Heart left ventricle (tissue), 16 donors: ENCODE results near the gene VWA8. TPM values are rescaled to one million over a fixed set of nuclear protein-coding genes. Genes with fewer than 3 reads are reported as not detected.

Source experiments
- ATAC-seq, 4 donors: fragments of 200-7000 bp; cut with Tn5 transposase; one replicate each; pipeline ENCODE4 v1.9.1; 2020 to 2022; ENCODE audit warnings: moderate library complexity in 4 of 4, mild to moderate bottlenecking in 3 of 4, moderate number of reproducible peaks in 1 of 4
- DNase-seq, 5 donors: peaks; one replicate each; pipeline ENCODE4 v3.0.0-alpha.2; 2020
- H3K27ac ChIP-seq, 12 donors: fragments of 200-600 bp; sonication (generic) in 4 of 12; one replicate each; pipeline versions ENCODE4 v1.5.0 to v1.8.0; 2016 to 2022; ENCODE audit warnings: mild to moderate bottlenecking in 2 of 12
- H3K27me3 ChIP-seq, 9 donors: fragments of 200-600 bp; sonication (generic) in 2 of 9; one replicate each; pipeline versions ENCODE4 v1.5.1 to v1.8.0; 2016 to 2022; ENCODE audit warnings: mild to moderate bottlenecking in 3 of 9
- H3K36me3 ChIP-seq, 9 donors: fragments of 200-600 bp; sonication (generic) in 2 of 9; one replicate each; pipeline versions ENCODE4 v1.5.0 to v1.8.0; 2018 to 2022; ENCODE audit warnings: mild to moderate bottlenecking in 2 of 9
- H3K4me1 ChIP-seq, 12 donors: fragments of 200-600 bp; sonication (generic) in 4 of 12; one replicate each; pipeline versions ENCODE4 v1.5.0 to v1.8.0; 2016 to 2022; ENCODE audit warnings: mild to moderate bottlenecking in 3 of 12
- H3K4me3 ChIP-seq, 12 donors: fragments of 200-600 bp; sonication (generic) in 4 of 12; one replicate each; pipeline versions ENCODE4 v1.5.0 to v1.8.0; 2017 to 2022; ENCODE audit warnings: mild to moderate bottlenecking in 9 of 12, moderate library complexity in 4 of 12
- H3K9me3 ChIP-seq, 12 donors: fragments of 200-600 bp; sonication (generic) in 4 of 12; one replicate each; pipeline versions ENCODE4 v1.5.0 to v1.8.0; 2016 to 2022; ENCODE audit warnings: mild to moderate bottlenecking in 1 of 12
- POLR2A ChIP-seq, 2 donors: fragments of 450-650 bp; IDR thresholded peaks; one replicate each; pipeline ENCODE4 v1.6.1; 2017; ENCODE audit warnings: antibody characterized with exemption in 2 of 2, mild to moderate bottlenecking in 2 of 2, moderate library complexity in 2 of 2
- WGBS, 4 donors: extraction: QIAGEN DNeasy Blood & Tissue Kit in 2 of 4; methylation state at CpG; one replicate each; pipeline versions ENCODE4 v1.1.5 to v1.1.7; 2013 to 2018; 5-methylcytosine and 5-hydroxymethylcytosine counted together
- intact Hi-C, 10 donors: fragments of 100-400 bp; cut with DNase I; formaldehyde crosslinking; loops; one replicate each; pipeline versions ENCODE4 v1.11.1 to v1.14.2; 2022
- polyA plus RNA-seq, 2 donors: library from polyadenylated mRNA; stranded (reverse); fragments of 200-250 nt; gene quantifications; one replicate each; pipeline ENCODE4 v1.2.3, GENCODE V29; 2013
- total RNA-seq, 9 donors: library from RNA; depleted of rRNA in 2 of 9; stranded (reverse); fragments of >200 nt in 2 of 9; fragmentation: NEBNext Ultra II Directional in 3 of 9; extraction: Animal tissue kit (Norgen Biotek cat#: 25700) in 3 of 9; gene quantifications; one replicate each; pipeline versions ENCODE4 v1.1.0 to v1.2.4, GENCODE V29; 2016 to 2023
- TF ChIP-seq, protein P1 (sequence below), 12 donors: fragments of 200-600 bp; sonication (generic) in 4 of 12; IDR thresholded peaks; one replicate each; pipeline versions ENCODE4 v1.5.0 to v1.8.0; 2018 to 2022; ENCODE audit warnings: antibody characterized with exemption in 12 of 12, mild to moderate bottlenecking in 5 of 12
- donor health status: ischemic (EF 13 %, LVEDD 7.1; RV severe dilation, severe dysfunction).
- donor health status: healthy with polysubstance abuse.
- donor health status: DM: no; HTN: yes; CAD: no.
- donor health status: DM: no; HTN: no; CAD: no.
- donor health status: ischemic (EF 25% LVEDD 6.9; RV normal size, moderate dysfunction).
- donor health status: ischemic (EF 25% LVEDD 5.7; RV mildly dilated, moderate dysfunction).
- donor health status: healthy.
- donor health status: DM: yes; HTN: yes; CAD: no.
- donor health status: ischemic (EF 35%, LVEDD 5.7; RV mildly dilated, moderate dysfunction).
- donor health status: nonischemic (EF 11% LVEDD 7.7; RV severe dilation, severe dysfunction).
- donor health status: DM: yes; HTN: yes; CAD: no.
- donor health status: PGD.
- donor health status: ischemic (EF 29% LVEDD 5.4; RV normal size, mild dysfunction).
- donor health status: nonischemic (EF 23%, LVEDD 6.1; RV moderate dilation, normal function).

The VWA8 gene
- total and polyA plus RNA-seq, 11 donors: 12.1 to 64.1 (median 41.8) TPM

DNA sequence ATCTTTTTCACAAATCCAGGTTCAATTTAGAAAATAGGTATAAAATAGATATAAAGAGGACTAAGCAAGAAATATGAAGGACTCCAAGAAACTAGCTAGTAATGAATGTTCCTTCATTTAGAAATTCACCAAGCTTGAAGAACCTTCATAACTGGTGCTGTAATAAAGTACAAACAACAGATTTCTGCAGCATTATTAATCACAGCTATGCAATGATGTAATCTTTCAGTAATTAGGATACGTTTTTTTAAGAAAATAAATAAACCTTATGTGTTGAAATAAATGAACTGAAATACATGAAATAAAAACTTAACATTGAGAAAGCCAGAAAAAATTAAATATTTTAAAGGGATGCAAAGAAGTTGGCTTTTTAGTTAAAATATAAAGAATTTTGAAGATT lies 267.5 kb downstream of the VWA8 start:
- WGBS, 4 donors: 81 to 85% (median 83%) methylated on average over 1 of the region's 1 CpG
- intact Hi-C loops: no loop called here
- no peak overlapping the region for H3K4me3 ChIP-seq
- no peaks in the 10 kb centered on the region for H3K27me3 ChIP-seq
- H3K27ac ChIP-seq: peak overlapping the region in 1 of 12 donors; percentile 74
- H3K36me3 ChIP-seq: peaks cover 0 to 50% (median 8%) of the 10 kb centered on the region in 9 donors
- ATAC-seq (no peak), DNase-seq (no peak)
- TF ChIP-seq, protein P1, sequence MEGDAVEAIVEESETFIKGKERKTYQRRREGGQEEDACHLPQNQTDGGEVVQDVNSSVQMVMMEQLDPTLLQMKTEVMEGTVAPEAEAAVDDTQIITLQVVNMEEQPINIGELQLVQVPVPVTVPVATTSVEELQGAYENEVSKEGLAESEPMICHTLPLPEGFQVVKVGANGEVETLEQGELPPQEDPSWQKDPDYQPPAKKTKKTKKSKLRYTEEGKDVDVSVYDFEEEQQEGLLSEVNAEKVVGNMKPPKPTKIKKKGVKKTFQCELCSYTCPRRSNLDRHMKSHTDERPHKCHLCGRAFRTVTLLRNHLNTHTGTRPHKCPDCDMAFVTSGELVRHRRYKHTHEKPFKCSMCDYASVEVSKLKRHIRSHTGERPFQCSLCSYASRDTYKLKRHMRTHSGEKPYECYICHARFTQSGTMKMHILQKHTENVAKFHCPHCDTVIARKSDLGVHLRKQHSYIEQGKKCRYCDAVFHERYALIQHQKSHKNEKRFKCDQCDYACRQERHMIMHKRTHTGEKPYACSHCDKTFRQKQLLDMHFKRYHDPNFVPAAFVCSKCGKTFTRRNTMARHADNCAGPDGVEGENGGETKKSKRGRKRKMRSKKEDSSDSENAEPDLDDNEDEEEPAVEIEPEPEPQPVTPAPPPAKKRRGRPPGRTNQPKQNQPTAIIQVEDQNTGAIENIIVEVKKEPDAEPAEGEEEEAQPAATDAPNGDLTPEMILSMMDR (IDR thresholded peaks at IDR 0.05): no peak
- no peak for TF ChIP-seq POLR2A (IDR thresholded peaks at IDR 0.05)
- peaks cover 0 to 29% (median 17%) of the 10 kb centered on the region in 12 donors for H3K4me1 ChIP-seq
- H3K9me3 ChIP-seq: no peaks in the 10 kb centered on the region

DNA sequence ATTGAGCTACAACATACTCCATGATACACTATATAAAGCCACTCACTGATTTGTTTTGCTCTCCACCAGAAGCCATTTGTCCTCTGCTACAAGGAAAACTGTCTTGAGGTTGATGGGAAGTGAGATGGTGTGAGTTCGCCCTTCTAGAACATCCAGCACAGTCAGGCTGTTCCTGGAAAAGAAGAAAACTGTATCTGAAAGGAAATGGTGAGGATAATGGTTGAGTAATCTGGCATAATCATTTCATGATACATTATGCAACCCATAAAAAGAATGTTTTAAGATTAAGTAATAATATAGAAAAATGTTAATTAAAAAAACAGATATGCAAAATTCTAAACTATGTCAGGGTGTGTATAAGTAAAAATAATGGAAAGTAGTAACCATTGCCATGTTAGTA lies 269.6 kb downstream of the VWA8 start:
- Histone ChIP-seq H3K9me3 (no peaks in the 10 kb centered on the region), H3K27me3 (no peaks in the 10 kb centered on the region), H3K27ac (no peak overlapping the region), H3K4me1 (peaks cover 0 to 24% (median 16%) of the 10 kb centered on the region in 12 donors), H3K4me3 (no peak overlapping the region), H3K36me3 (peaks cover 0 to 48% (median 8%) of the 10 kb centered on the region in 9 donors)
- no peak for ATAC-seq
- intact Hi-C loops: no loop called here
- TF ChIP-seq, protein P1 (IDR thresholded peaks at IDR 0.05): no peak
- TF ChIP-seq POLR2A (IDR thresholded peaks at IDR 0.05): no peak
- no peak for DNase-seq
- 92 to 98% (median 96%) methylated on average over 1 of the region's 1 CpG for WGBS, 4 donors

DNA sequence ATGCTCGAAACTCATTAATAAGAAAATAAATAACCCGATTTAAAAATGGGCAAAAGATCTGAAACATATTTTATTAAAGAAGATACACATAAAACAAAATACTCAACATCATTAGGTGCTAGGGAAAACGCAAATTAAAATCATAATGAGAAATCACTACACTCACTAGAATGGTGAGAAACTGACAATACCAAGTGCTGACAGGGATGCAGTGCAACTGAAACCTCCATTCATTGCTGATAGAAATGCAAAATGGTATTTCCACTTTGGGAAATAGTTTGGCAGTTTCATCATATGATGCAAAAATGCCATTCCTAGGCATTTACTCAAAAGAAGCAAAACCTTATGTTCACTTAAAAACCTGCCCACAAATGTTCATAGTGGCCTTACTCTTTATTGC lies 278.1 kb downstream of the VWA8 start:
- 95 to 99% (median 98%) methylated on average over 3 of the region's 3 CpGs for WGBS, 4 donors

DNA sequence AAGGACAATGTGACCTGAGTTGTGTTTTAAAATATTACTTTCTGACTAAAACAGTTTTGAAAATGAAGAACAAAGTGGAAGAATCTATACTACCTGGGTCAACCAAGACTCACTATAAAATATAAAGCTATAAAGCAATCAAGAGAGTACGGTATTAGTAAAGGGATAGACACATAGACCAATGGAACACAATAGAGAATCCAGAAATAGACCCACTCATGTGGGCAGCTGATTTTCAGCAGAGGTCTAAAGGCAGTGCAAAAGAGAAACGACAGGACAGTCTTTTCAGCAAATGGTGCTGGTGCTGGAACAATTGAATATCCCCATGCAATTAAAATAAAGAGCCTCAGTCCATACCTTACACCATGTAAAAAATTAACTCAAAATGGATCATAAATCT lies 278.9 kb downstream of the VWA8 start:
- DNase-seq (no peak), ATAC-seq (peak in 3 of 4 donors; percentile 35 to 67 (median 56))
- 54 to 70% (median 64%) methylated on average over 2 of the region's 2 CpGs for WGBS, 4 donors
- intact Hi-C loops: no loop called here
- no peaks in the 10 kb centered on the region for H3K27me3 ChIP-seq
- H3K9me3 ChIP-seq: no peaks in the 10 kb centered on the region
- no peak overlapping the region for H3K4me3 ChIP-seq
- H3K4me1 ChIP-seq: peaks cover 0 to 23% (median 7%) of the 10 kb centered on the region in 12 donors
- peak overlapping the region in 1 of 12 donors; percentile 10 for H3K27ac ChIP-seq
- TF ChIP-seq, protein P1 (IDR thresholded peaks at IDR 0.05): no peak
- TF ChIP-seq POLR2A (IDR thresholded peaks at IDR 0.05): no peak
- H3K36me3 ChIP-seq: peaks cover 0 to 46% (median 20%) of the 10 kb centered on the region in 9 donors

More for the DNA sequence above, 278.1 kb downstream of the VWA8 start:
- no peaks in the 10 kb centered on the region for H3K27me3 ChIP-seq
- H3K9me3 ChIP-seq: no peaks in the 10 kb centered on the region
- TF ChIP-seq POLR2A (IDR thresholded peaks at IDR 0.05): no peak
- TF ChIP-seq, protein P1 (IDR thresholded peaks at IDR 0.05): no peak
- no peak overlapping the region for H3K4me3 ChIP-seq
- no peak for ATAC-seq
- H3K27ac ChIP-seq: no peak overlapping the region
- DNase-seq: no peak
- H3K36me3 ChIP-seq: peaks cover 0 to 46% (median 20%) of the 10 kb centered on the region in 9 donors
- peaks cover 0 to 22% (median 7%) of the 10 kb centered on the region in 12 donors for H3K4me1 ChIP-seq
- intact Hi-C loops: no loop called here
